ENCODE results near the gene SUSD3. TPM values are rescaled to one million over a fixed set of nuclear protein-coding genes. Genes with fewer than 3 reads are reported as not detected.

SUSD3 gene
- total and polyA plus RNA-seq, 4 donors: 4.1 to 19.2 (median 11.8) TPM

- TF ChIP-seq REST (IDR thresholded peaks at IDR 0.05) (no peak), NR2F2 (IDR thresholded peaks at IDR 0.05) (no peak), YY1 (IDR thresholded peaks at IDR 0.05) (no peak), HNF4A (conservative IDR thresholded peaks at IDR 0.05) (no peak), RAD21 (IDR thresholded peaks at IDR 0.05) (no peak), ATF3 (IDR thresholded peaks at IDR 0.05) (no peak), GABPA (IDR thresholded peaks at IDR 0.05 in 1 of 2, conservative IDR thresholded peaks at IDR 0.05 in 1 of 2) (no peak)
These were observed 47.4 kb upstream of the SUSD3 start (continued) for GRCh38 chr9:93011114-93011513.

- no peaks in the 10 kb centered on the region for H3K36me3 ChIP-seq (ENCODE audit: control insufficient read depth in 4 of 4, insufficient read depth in 3 of 4, low read depth in 1 of 4, low read length in 3 of 4)
- TF ChIP-seq MAX (IDR thresholded peaks at IDR 0.05) (no peak), CTCF (IDR thresholded peaks at IDR 0.05; ENCODE audit: low read depth, low read length, missing input control) (no peak), REST (IDR thresholded peaks at IDR 0.05) (no peak), FOXA2 (IDR thresholded peaks at IDR 0.05) (no peak), NR2F2 (IDR thresholded peaks at IDR 0.05) (no peak)
- H3K27me3 ChIP-seq (ENCODE audit: control insufficient read depth in 4 of 4, insufficient read depth in 4 of 4, low read length in 3 of 4): no peaks in the 10 kb centered on the region
- no peak overlapping the region for H3K27ac ChIP-seq (ENCODE audit: low read depth in 1 of 2, low read length in 2 of 2)
- H3K9ac ChIP-seq (ENCODE audit: low read depth in 1 of 2, low read length in 2 of 2): no peak overlapping the region
- DNase-seq (ENCODE audit: low spot score): no peak
- H3K4me3 ChIP-seq (ENCODE audit: low read depth in 1 of 3, low read length in 3 of 3): no peak overlapping the region
- no peaks in the 10 kb centered on the region for H3K4me1 ChIP-seq (ENCODE audit: control insufficient read depth in 4 of 4, insufficient read depth in 4 of 4, low read length in 3 of 4)
- WGBS: 95% methylated on average over 14 of the region's 14 CpGs
- H3K9me3 ChIP-seq (ENCODE audit: control insufficient read depth in 4 of 4, low read length in 3 of 4): no peaks in the 10 kb centered on the region
These were observed 45.3 kb upstream of the SUSD3 start for GRCh38 chr9:93012963-93013855.
